K562 (cell line): ENCODE results near the gene PHLDB1. TPM values are rescaled to one million over a fixed set of nuclear protein-coding genes. Genes with fewer than 3 reads are reported as not detected.

Experiments used
- ARHGAP35 ChIP-seq: fragments of 450-650 bp; IDR thresholded peaks from 2 replicates; pipeline ENCODE4 v1.6.1; 2018; ENCODE audit not compliant: partially characterized antibody
- CC2D1A ChIP-seq: fragments of 450-650 bp; IDR thresholded peaks from 2 replicates; pipeline ENCODE4 v1.6.1; 2017; ENCODE audit warnings: mild to moderate bottlenecking
- MECOM ChIP-seq: fragments of 250-450 bp; sonication (Bioruptor Pico); IDR thresholded peaks from 2 replicates; pipeline ENCODE4 v1.8.0; 2022; ENCODE audit warnings: inconsistent platforms
- MXI1 ChIP-seq: IDR thresholded peaks from 2 replicates; pipeline ENCODE4 v1.6.1; 2011; ENCODE audit warnings: low read depth, mild to moderate bottlenecking, improper control_type of control experiment, low read length
- NFE2 ChIP-seq: IDR thresholded peaks from 2 replicates; pipeline ENCODE4 v1.6.1; 2014; ENCODE audit warnings: antibody characterized with exemption, low read depth
- NUFIP1 ChIP-seq: fragments of 450-650 bp; IDR thresholded peaks from 2 replicates; pipeline ENCODE4 v1.6.1; 2018; ENCODE audit not compliant: partially characterized antibody
- RFX1 ChIP-seq: fragments of 450-650 bp; IDR thresholded peaks from 2 replicates; pipeline ENCODE4 v1.6.1; 2016; ENCODE audit warnings: mild to moderate bottlenecking, moderate library complexity
- SRF ChIP-seq, 2 experiments: fragments of 250-450, 450-650 bp in 1 of 2; sonication (Bioruptor Pico) in 1 of 2; sonication (generic) in 1 of 2; formaldehyde crosslinking; IDR thresholded peaks; 2 replicates each; pipeline versions ENCODE4 v1.5.0 to v1.5.1; 2020 to 2022; ENCODE audit warnings: mild to moderate bottlenecking in 1 of 2, missing genetic modification reagents in 1 of 2
- TFAM ChIP-seq: fragments of 250-450 bp; sonication (Bioruptor Pico); conservative IDR thresholded peaks from 2 replicates; pipeline ENCODE4 v1.5.0; 2021; ENCODE audit warnings: mild to moderate bottlenecking, moderate library complexity
- TGIF2 ChIP-seq: sonication (generic); formaldehyde crosslinking; IDR thresholded peaks from 2 replicates; pipeline ENCODE4 v1.8.1; 2022; ENCODE audit warnings: mild to moderate bottlenecking, missing genetic modification reagents, moderate library complexity
- ZNF507 ChIP-seq: conservative IDR thresholded peaks from 2 replicates; pipeline ENCODE4 v1.6.1; 2017; ENCODE audit warnings: missing genetic modification characterization, missing compliant biosample characterization
- ZNF778 ChIP-seq: fragments of 450-650 bp; formaldehyde crosslinking; IDR thresholded peaks from 2 replicates; pipeline ENCODE4 v1.4.0; 2020; ENCODE audit warnings: mild to moderate bottlenecking, moderate library complexity
- ZSCAN29 ChIP-seq: fragments of 450-650 bp; IDR thresholded peaks from 2 replicates; pipeline ENCODE4 v1.6.1; 2017
- polyA plus RNA-seq, 8 experiments: library from polyadenylated mRNA; depleted of rRNA in 4 of 8; stranded (reverse) in 5 of 8; unstranded in 3 of 8; fragments of >200 nt; fragmentation: Nextera tagmentation in 2 of 8; fragmentation: Illumina TruSeq in 1 of 8; extraction: Ambion mirVana in 2 of 8; extraction: Trizol in 1 of 8; gene quantifications; 2 replicates each; pipeline versions ENCODE4 v1.2.1 to v1.2.3, GENCODE V29; 2011 to 2014; ENCODE audit warnings: inconsistent platforms in 1 of 8, missing spikeins in 1 of 8
- total RNA-seq, 7 experiments: library from RNA; depleted of rRNA in 6 of 7; stranded (reverse); fragments of >200 nt in 6 of 7; fragmentation: Illumina TruSeq in 2 of 7; extraction: Trizol in 2 of 7; gene quantifications; 2 replicates each; pipeline versions ENCODE4 v1.2.1 to v1.2.3, GENCODE V29; 2011 to 2021; ENCODE audit warnings: low replicate concordance in 1 of 7
- TF ChIP-seq, protein P1 (sequence below), 3 experiments: fragments of 200-800 bp in 1 of 3; sonication (Bioruptor generic) in 1 of 3; sonication (generic) in 1 of 3; formaldehyde crosslinking in 1 of 3; IDR thresholded peaks; 2 replicates each; pipeline versions ENCODE4 v1.6.1 to v1.8.0; 2016 to 2022; ENCODE audit warnings: mild to moderate bottlenecking in 2 of 3, missing compliant biosample characterization in 2 of 3, missing genetic modification characterization in 2 of 3, missing genetic modification reagents in 1 of 3
- TF ChIP-seq, protein P2 (sequence below): sonication (generic); formaldehyde crosslinking; IDR thresholded peaks from 2 replicates; pipeline ENCODE4 v1.8.0; 2022; ENCODE audit warnings: missing genetic modification reagents, mild to moderate bottlenecking, moderate library complexity, borderline replicate concordance

PHLDB1 gene
- total and polyA plus RNA-seq, 9 of the 15 experiments (the other 6 are each of a cell fraction or from before 2014, with no cell fraction given) = 2.0 to 28.7 (median 16.2) TPM

DNA sequence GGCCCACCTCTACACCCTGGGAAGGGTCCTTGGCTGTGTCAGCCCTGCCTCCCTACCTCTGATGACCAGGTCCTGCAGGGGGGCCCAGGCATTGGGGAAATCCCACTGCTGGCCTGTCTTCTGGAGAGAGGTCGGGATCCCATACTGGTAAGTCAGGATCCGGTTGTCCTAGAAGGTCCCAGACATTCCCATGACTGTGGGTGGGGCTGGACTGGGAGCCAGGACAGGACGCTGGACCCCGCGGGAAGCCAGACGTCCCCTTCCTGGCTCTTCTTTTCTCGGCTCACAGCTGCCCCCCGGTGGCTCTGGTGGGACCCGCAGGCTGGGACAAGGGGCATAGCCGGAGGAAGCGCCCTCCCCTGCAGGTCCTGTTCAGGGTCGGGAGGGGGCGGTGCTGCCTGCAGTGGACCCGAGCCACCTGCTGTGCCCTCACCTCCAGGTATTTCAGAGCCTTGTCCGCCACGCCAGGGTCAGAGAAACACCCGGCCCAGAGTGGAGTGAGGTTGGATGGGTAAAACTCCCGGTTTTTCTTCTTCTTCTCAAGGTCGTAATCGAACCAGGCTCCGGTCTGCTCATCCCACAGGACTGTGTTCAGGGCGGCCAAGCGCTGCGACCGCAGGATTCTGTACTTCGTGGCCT, 52.0 kb downstream of the PHLDB1 start (continued):
- TF ChIP-seq, protein P1, sequence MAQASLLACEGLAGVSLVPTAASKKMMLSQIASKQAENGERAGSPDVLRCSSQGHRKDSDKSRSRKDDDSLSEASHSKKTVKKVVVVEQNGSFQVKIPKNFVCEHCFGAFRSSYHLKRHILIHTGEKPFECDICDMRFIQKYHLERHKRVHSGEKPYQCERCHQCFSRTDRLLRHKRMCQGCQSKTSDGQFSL (CRISPR knock-in tag; IDR thresholded peaks at IDR 0.05) = no peak
- TF ChIP-seq, protein P1 (tag; IDR thresholded peaks at IDR 0.05) = no peak
- TF ChIP-seq ZNF778 (CRISPR knock-in tag) (no peak), SRF (CRISPR knock-in tag; IDR thresholded peaks at IDR 0.05) (no peak), CC2D1A (peak; percentile 76), NFE2 (no peak), TFAM (CRISPR knock-in tag) (no peak), NUFIP1 (no peak), RFX1 (no peak), TGIF2 (no peak), ZSCAN29 (no peak), ARHGAP35 (no peak), ZNF507 (tag) (no peak), MECOM (CRISPR knock-in tag) (no peak), MXI1 (no peak)
- TF ChIP-seq, protein P2, sequence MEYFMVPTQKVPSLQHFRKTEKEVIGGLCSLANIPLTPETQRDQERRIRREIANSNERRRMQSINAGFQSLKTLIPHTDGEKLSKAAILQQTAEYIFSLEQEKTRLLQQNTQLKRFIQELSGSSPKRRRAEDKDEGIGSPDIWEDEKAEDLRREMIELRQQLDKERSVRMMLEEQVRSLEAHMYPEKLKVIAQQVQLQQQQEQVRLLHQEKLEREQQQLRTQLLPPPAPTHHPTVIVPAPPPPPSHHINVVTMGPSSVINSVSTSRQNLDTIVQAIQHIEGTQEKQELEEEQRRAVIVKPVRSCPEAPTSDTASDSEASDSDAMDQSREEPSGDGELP = peak; percentile 80
